ENCODE measurements around the gene HMGCLL1. TPM values are rescaled to one million over a fixed set of nuclear protein-coding genes. Genes with fewer than 3 reads are reported as not detected.

HMGCLL1 gene
- polyA plus RNA-seq, 3 donors: not detected

DNA sequence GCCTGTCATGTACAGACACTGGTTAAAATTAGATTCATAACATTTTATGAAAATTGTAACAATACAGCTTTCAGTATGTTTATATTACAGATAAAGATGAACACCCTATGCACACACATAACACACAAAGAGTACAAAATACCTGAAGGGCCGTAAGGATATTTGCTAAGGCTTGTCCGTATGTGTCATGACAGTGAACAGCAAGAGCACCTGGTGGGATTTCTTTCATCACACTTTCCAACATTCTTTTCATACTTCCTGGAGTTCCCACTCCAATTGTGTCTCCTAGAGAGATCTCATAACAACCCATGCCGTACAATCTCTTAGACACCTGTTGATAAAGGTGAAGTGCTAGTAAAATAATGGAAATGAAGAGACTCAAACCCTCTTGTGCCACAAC is 83.7 kb downstream of the HMGCLL1 start:
- H3K4me1 ChIP-seq (ENCODE audit: control insufficient read depth in 1 of 2, insufficient read depth in 2 of 2, low read length in 2 of 2): no peaks in the 10 kb centered on the region
- H3K4me1 Mint-ChIP-seq: no peaks in the 10 kb centered on the region
- H3K27ac Mint-ChIP-seq: no peak overlapping the region

DNA sequence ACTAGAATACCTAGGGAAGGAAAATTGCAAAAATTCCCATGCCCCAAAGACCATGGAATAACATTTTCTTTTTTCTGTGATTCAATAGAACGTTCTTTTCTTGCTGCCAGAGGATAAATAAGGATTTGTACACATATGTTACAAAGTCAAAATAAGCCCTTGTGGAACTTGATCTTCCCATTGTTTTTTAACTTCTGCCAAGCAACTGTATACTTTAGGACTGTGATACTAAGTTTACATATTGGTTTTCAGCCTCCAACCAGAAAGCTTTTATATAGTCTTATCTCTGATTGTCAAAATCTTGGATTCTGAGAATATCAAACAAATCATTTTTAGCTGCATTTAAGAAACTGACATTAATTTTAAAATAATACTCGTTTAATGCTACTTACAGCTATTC is 84.6 kb downstream of the HMGCLL1 start:
- no peak overlapping the region for H3K9ac ChIP-seq (ENCODE audit: insufficient read depth, low read length, poor library complexity, severe bottlenecking)
- Mint-ChIP-seq H3K27me3 (ENCODE audit: low read depth in 3 of 3) (no peaks in the 10 kb centered on the region), H3K36me3 (no peaks in the 10 kb centered on the region), H3K9me3 (peaks cover 0 to 2% (median 0%) of the 10 kb centered on the region in 7 donors), H3K4me3 (no peak overlapping the region), H3K4me1 (no peaks in the 10 kb centered on the region), H3K27ac (no peak overlapping the region)
- intact Hi-C loops (cut with micrococcal nuclease): no loop called here
- no peaks in the 10 kb centered on the region for H3K9me3 ChIP-seq (replicated peaks in 1 of 2; ENCODE audit: control insufficient read depth in 1 of 2, insufficient read depth in 1 of 2, low read length in 2 of 2)
- TF ChIP-seq, protein P1, sequence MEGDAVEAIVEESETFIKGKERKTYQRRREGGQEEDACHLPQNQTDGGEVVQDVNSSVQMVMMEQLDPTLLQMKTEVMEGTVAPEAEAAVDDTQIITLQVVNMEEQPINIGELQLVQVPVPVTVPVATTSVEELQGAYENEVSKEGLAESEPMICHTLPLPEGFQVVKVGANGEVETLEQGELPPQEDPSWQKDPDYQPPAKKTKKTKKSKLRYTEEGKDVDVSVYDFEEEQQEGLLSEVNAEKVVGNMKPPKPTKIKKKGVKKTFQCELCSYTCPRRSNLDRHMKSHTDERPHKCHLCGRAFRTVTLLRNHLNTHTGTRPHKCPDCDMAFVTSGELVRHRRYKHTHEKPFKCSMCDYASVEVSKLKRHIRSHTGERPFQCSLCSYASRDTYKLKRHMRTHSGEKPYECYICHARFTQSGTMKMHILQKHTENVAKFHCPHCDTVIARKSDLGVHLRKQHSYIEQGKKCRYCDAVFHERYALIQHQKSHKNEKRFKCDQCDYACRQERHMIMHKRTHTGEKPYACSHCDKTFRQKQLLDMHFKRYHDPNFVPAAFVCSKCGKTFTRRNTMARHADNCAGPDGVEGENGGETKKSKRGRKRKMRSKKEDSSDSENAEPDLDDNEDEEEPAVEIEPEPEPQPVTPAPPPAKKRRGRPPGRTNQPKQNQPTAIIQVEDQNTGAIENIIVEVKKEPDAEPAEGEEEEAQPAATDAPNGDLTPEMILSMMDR (IDR thresholded peaks at IDR 0.05): no peak
- no peak overlapping the region for H3K27ac ChIP-seq (ENCODE audit: low read depth in 1 of 2, low read length in 2 of 2)
- H3K4me3 ChIP-seq (replicated peaks in 1 of 3; ENCODE audit: low read depth in 2 of 3, low read length in 3 of 3): no peak overlapping the region
- WGBS (ENCODE audit: insufficient coverage): no CpG with 5 or more reads among the region's 2 CpGs
- no peak overlapping the region for H3K4me2 ChIP-seq (replicated peaks; ENCODE audit: extremely low read depth, low read length, poor library complexity, severe bottlenecking)
- no peaks in the 10 kb centered on the region for H3K27me3 ChIP-seq (ENCODE audit: control insufficient read depth in 2 of 2, insufficient read depth in 2 of 2, low read length in 2 of 2)
- no peak overlapping the region for H2AFZ ChIP-seq (ENCODE audit: insufficient read depth, low read depth, low read length, poor library complexity, severe bottlenecking)
- H3K4me1 ChIP-seq (ENCODE audit: control insufficient read depth in 1 of 2, insufficient read depth in 2 of 2, low read length in 2 of 2): no peaks in the 10 kb centered on the region
- DNase-seq: no peak
- H4K20me1 ChIP-seq (ENCODE audit: insufficient read depth, low read length): no peaks in the 10 kb centered on the region
- no peaks in the 10 kb centered on the region for H3K79me2 ChIP-seq (ENCODE audit: insufficient read depth, low read length)
- no peaks in the 10 kb centered on the region for H3K36me3 ChIP-seq (replicated peaks in 1 of 2; ENCODE audit: control insufficient read depth in 1 of 2, insufficient read depth in 2 of 2, low read length in 2 of 2)

More for the DNA sequence above, 83.7 kb downstream of the HMGCLL1 start:
- Histone ChIP-seq H3K4me3 (replicated peaks in 1 of 3; ENCODE audit: low read depth in 2 of 3, low read length in 3 of 3) (no peak overlapping the region), H3K27me3 (ENCODE audit: control insufficient read depth in 2 of 2, insufficient read depth in 2 of 2, low read length in 2 of 2) (no peaks in the 10 kb centered on the region), H2AFZ (ENCODE audit: insufficient read depth, low read depth, low read length, poor library complexity, severe bottlenecking) (no peak overlapping the region), H3K36me3 (replicated peaks in 1 of 2; ENCODE audit: control insufficient read depth in 1 of 2, insufficient read depth in 2 of 2, low read length in 2 of 2) (no peaks in the 10 kb centered on the region), H3K9me3 (replicated peaks in 1 of 2; ENCODE audit: control insufficient read depth in 1 of 2, insufficient read depth in 1 of 2, low read length in 2 of 2) (no peaks in the 10 kb centered on the region), H3K4me2 (replicated peaks; ENCODE audit: extremely low read depth, low read length, poor library complexity, severe bottlenecking) (no peak overlapping the region), H3K79me2 (ENCODE audit: insufficient read depth, low read length) (no peaks in the 10 kb centered on the region), H4K20me1 (ENCODE audit: insufficient read depth, low read length) (no peaks in the 10 kb centered on the region), H3K9ac (ENCODE audit: insufficient read depth, low read length, poor library complexity, severe bottlenecking) (no peak overlapping the region), H3K27ac (ENCODE audit: low read depth in 1 of 2, low read length in 2 of 2) (no peak overlapping the region)
- Mint-ChIP-seq H3K36me3 (no peaks in the 10 kb centered on the region), H3K4me3 (no peak overlapping the region), H3K9me3 (peaks cover 0 to 2% (median 0%) of the 10 kb centered on the region in 7 donors), H3K27me3 (ENCODE audit: low read depth in 3 of 3) (no peaks in the 10 kb centered on the region)
- intact Hi-C loops (cut with micrococcal nuclease): no loop called here
- TF ChIP-seq, protein P1 (IDR thresholded peaks at IDR 0.05): no peak
- no peak for DNase-seq
- WGBS (ENCODE audit: insufficient coverage): 100% methylated on average over 2 of the region's 3 CpGs

All from CD14-positive monocyte (primary cell).